Gastrocnemius medialis (tissue), 4 donors: Measurements from ENCODE around the gene MTF2.

Experiments used
- POLR2A ChIP-seq, 2 donors: fragments of 450-650 bp; IDR thresholded peaks; one replicate each; pipeline ENCODE4 v1.6.1; 2017; ENCODE audit warnings: antibody characterized with exemption in 2 of 2, mild to moderate bottlenecking in 2 of 2, moderate library complexity in 2 of 2
- TF ChIP-seq, protein P1 (sequence below), 5 experiments: fragments of 450-650 bp in 3 of 5; fragments of 200-600 bp in 2 of 5; sonication (generic) in 2 of 5; IDR thresholded peaks in 4 of 5; conservative IDR thresholded peaks in 1 of 5; 1 replicate in 4 of 5; 2 replicates in 1 of 5; pipeline ENCODE4 v1.5.1; 2016 to 2019; ENCODE audit warnings: antibody characterized with exemption in 5 of 5, mild to moderate bottlenecking in 3 of 5, moderate library complexity in 3 of 5

DNA sequence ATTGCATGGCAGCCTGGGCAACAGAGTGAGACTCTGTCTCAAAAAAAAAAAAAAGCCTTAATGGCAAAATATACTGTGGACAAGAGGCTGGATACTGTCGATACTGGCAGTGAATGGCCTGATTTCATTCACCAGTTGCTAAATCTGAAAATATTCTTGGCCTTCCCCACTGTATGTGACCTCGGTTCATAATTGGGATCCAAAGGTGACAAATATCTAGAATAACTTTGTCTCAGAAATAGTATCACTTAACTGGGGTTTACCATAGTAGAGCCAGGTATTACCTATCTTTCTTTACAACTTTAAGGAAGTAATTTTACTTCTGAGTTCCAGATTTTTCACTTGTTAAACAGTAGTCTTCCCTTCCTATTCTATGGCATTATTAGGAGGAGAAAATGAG, 8.4 kb downstream of the MTF2 start:
- TF ChIP-seq, protein P1, sequence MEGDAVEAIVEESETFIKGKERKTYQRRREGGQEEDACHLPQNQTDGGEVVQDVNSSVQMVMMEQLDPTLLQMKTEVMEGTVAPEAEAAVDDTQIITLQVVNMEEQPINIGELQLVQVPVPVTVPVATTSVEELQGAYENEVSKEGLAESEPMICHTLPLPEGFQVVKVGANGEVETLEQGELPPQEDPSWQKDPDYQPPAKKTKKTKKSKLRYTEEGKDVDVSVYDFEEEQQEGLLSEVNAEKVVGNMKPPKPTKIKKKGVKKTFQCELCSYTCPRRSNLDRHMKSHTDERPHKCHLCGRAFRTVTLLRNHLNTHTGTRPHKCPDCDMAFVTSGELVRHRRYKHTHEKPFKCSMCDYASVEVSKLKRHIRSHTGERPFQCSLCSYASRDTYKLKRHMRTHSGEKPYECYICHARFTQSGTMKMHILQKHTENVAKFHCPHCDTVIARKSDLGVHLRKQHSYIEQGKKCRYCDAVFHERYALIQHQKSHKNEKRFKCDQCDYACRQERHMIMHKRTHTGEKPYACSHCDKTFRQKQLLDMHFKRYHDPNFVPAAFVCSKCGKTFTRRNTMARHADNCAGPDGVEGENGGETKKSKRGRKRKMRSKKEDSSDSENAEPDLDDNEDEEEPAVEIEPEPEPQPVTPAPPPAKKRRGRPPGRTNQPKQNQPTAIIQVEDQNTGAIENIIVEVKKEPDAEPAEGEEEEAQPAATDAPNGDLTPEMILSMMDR (IDR thresholded peaks at IDR 0.05 in 4 of 5, conservative IDR thresholded peaks at IDR 0.05 in 1 of 5), result no peak
- no peak for TF ChIP-seq POLR2A (IDR thresholded peaks at IDR 0.05)
